ENCODE results near the gene IGFBP7. TPM values are rescaled to one million over a fixed set of nuclear protein-coding genes. Genes with fewer than 3 reads are reported as not detected.

The IGFBP7 gene
- total and polyA plus RNA-seq, 2 of the 8 experiments (the other 6 are each of a cell fraction or from before 2014, with no cell fraction given), result 0.17 to 0.48 TPM

DNA sequence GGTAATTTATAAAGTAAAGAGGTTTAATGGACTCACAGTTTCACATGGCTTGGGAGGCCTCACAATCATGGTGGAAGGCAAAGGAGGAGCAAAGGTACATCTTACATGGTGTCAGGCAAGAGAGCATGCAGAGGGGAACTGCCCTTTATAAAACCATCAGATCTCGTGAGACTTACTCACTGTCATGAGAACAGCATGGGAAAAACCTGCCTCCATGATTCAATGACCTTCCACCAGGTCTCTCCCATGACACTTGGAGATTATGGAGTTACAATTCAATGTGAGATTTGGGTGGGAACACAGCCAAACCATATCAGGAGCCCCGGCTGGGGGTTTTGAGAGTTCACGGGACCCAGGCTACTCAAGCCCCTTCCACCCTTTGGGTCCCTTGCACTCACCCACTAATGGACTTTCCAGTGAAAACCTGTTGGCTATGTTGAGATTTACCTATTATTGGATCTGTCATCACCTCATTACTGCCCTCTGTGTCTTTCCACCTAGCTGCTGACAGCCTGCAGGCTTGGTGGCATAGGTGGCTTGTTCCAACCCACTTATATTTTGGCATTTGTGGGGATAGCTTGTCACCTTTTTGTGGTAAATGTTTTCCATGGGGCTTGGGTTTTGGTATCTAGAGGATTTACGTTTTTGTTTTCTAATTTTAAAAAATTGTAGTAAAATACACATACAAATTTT, 24.0 kb downstream of the IGFBP7 start:
- H3K4me1 ChIP-seq (replicated peaks in 1 of 4; ENCODE audit: control insufficient read depth in 3 of 4, insufficient read depth in 4 of 4, low read length in 3 of 4), result no peaks in the 10 kb centered on the region; a peak in 1 of 7 replicates
- H3K4ac ChIP-seq (replicated peaks; ENCODE audit: insufficient read length, low read depth, low read length), result no peak overlapping the region
- H4K5ac ChIP-seq (ENCODE audit: insufficient read length, low read depth, low read length), result no peak overlapping the region
- DNase-seq (ENCODE audit: low read depth in 1 of 2, low spot score in 2 of 2) (no peak), FAIRE-seq (no peak)
- ChIA-PET POLR2A (ENCODE audit: partially characterized antibody) (no interaction called here), CTCF (ENCODE audit: partially characterized antibody) (no interaction called here)
- H3K27ac ChIP-seq (ENCODE audit: low read depth, low read length), result no peak overlapping the region
- no peak overlapping the region for H2BK12ac ChIP-seq (ENCODE audit: low read depth, low read length)
- no peaks in the 10 kb centered on the region for H4K20me1 ChIP-seq (replicated peaks in 1 of 2; ENCODE audit: control insufficient read depth in 1 of 2, insufficient read depth in 2 of 2, low read length in 2 of 2)
- H3K4me3 ChIP-seq (ENCODE audit: extremely low read depth in 1 of 4, insufficient read depth in 2 of 4, low read depth in 3 of 4, low read length in 4 of 4), result no peak overlapping the region
- H3K9ac ChIP-seq (replicated peaks in 1 of 4; ENCODE audit: extremely low read depth in 1 of 4, low read depth in 3 of 4, low read length in 3 of 4), result no peak overlapping the region
- H3K56ac ChIP-seq (replicated peaks; ENCODE audit: insufficient read length, low read depth, low read length), result no peak overlapping the region
- no peaks in the 10 kb centered on the region for H3K9me3 ChIP-seq (ENCODE audit: insufficient read depth in 2 of 2, low read depth in 1 of 2, low read length in 1 of 2)
- no peaks in the 10 kb centered on the region for H3K27me3 ChIP-seq (replicated peaks in 1 of 4; ENCODE audit: control insufficient read depth in 3 of 4, extremely low read depth in 1 of 4, insufficient read depth in 3 of 4, low read length in 3 of 4)
- no peak overlapping the region for H3K23ac ChIP-seq (ENCODE audit: insufficient read length)
- no peak overlapping the region for H2BK120ac ChIP-seq (replicated peaks; ENCODE audit: low read depth, low read length)
- 67% methylated on average over 4 of the region's 4 CpGs; no CpG with 5 or more reads in 1 of the 2 experiments for WGBS, 2 experiments (ENCODE audit: extremely low coverage in 1 of 2, insufficient coverage in 1 of 2, insufficient read length in 1 of 2, insufficient replicate concordance in 2 of 2, low coverage in 1 of 2, low lambda C conversion rate in 2 of 2, missing lambda C conversion rate in 1 of 2)
- H3K14ac ChIP-seq (ENCODE audit: insufficient read length), result no peak overlapping the region
- H2AK5ac ChIP-seq (ENCODE audit: low read depth, low read length), result no peak overlapping the region
- no peak overlapping the region for H3K18ac ChIP-seq (ENCODE audit: extremely low read depth, low read length)
- no peak overlapping the region for H2BK20ac ChIP-seq (ENCODE audit: low read length)
- no peak for TF ChIP-seq ASH2L (IDR thresholded peaks at IDR 0.05; ENCODE audit: low read length)
- no peak for TF ChIP-seq ATF2 (IDR thresholded peaks at IDR 0.05; ENCODE audit: low read length)
- TF ChIP-seq GABPA (IDR thresholded peaks at IDR 0.05; ENCODE audit: borderline replicate concordance, insufficient read depth, low read length), result no peak
- TF ChIP-seq RBBP5 (IDR thresholded peaks at IDR 0.05; ENCODE audit: borderline replicate concordance, low read depth, low read length), result no peak
- no peak for TF ChIP-seq E2F6 (IDR thresholded peaks at IDR 0.05)
- no peak for TF ChIP-seq SAP30 (IDR thresholded peaks at IDR 0.05; ENCODE audit: insufficient read depth, insufficient replicate concordance, low read length)
- H3K23me2 ChIP-seq (ENCODE audit: low read depth, low read length), result no peaks in the 10 kb centered on the region
- H2AFZ ChIP-seq (ENCODE audit: low read length), result no peak overlapping the region
- no peaks in the 10 kb centered on the region for H3K79me1 ChIP-seq (ENCODE audit: low read depth, low read length)
- no peaks in the 10 kb centered on the region for H3K36me3 ChIP-seq (ENCODE audit: control insufficient read depth in 2 of 4, insufficient read depth in 4 of 4, low read length in 3 of 4)
- no peaks in the 10 kb centered on the region for H3K79me2 ChIP-seq (ENCODE audit: control insufficient read depth in 1 of 2, insufficient read depth in 2 of 2, low read length in 2 of 2)
- H4K91ac ChIP-seq (replicated peaks; ENCODE audit: insufficient read length, low read length), result no peak overlapping the region
- H2BK5ac ChIP-seq (ENCODE audit: low read depth, low read length), result no peak overlapping the region
- no peak overlapping the region for H2BK15ac ChIP-seq (ENCODE audit: low read length)
- no peak overlapping the region for H4K8ac ChIP-seq (ENCODE audit: extremely low read depth, insufficient read depth, low read length)
- H3K4me2 ChIP-seq (ENCODE audit: insufficient read depth in 1 of 2, low read depth in 2 of 2, low read length in 2 of 2), result no peak overlapping the region
